BE2C (cell line): ENCODE data around the gene AKR1B1.

Experiments
- DNase-seq: peaks from one replicate; pipeline ENCODE4 v3.0.0-alpha.2; 2020
- H3K27me3 ChIP-seq: fragments of 250-450 bp; sonication (Bioruptor Pico); 2 replicates; pipeline ENCODE4 v1.5.1; 2020; ENCODE audit warnings: mild to moderate bottlenecking
- H3K36me3 ChIP-seq: fragments of 250-450 bp; sonication (Bioruptor Pico); 2 replicates; pipeline ENCODE4 v1.5.1; 2020; ENCODE audit warnings: mild to moderate bottlenecking
- H3K4me1 ChIP-seq: fragments of 250-450 bp; sonication (Bioruptor Pico); 2 replicates; pipeline ENCODE4 v1.5.1; 2020
- H3K4me3 ChIP-seq: 2 replicates; pipeline ENCODE4 v1.5.1; 2011; ENCODE audit warnings: low read depth, low read length
- H3K9me3 ChIP-seq: fragments of 250-450 bp; sonication (Bioruptor Pico); 2 replicates; pipeline ENCODE4 v1.5.1; 2020
- CTCF ChIP-seq: IDR thresholded peaks from 2 replicates; pipeline ENCODE4 v1.5.1; 2012; ENCODE audit warnings: mild to moderate bottlenecking, low read depth, low read length

The AKR1B1 gene

DNA sequence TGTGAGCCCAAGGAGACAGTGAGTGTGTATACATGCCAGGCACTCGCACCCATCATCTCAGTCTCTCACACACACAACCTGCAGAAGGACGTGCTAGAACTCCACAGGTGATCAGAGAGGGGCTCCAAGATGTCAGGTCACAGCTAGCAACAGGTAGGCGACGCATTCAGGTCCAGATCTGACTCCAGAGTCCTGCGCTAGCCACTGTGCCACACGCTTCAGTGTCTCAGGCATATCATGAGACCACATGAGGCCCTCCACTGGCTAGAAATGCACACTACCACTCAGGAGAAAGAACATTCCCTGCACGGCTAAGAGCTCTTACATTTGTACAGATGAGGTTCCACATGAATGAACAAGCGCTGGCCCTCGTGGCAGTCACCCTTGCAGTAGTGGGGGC is 11.5 kb downstream of the AKR1B1 start:
- no peak overlapping the region for H3K4me3 ChIP-seq
- no peaks in the 10 kb centered on the region for H3K4me1 ChIP-seq
- no peak for DNase-seq
- no peaks in the 10 kb centered on the region for H3K9me3 ChIP-seq
- H3K27me3 ChIP-seq, result no peaks in the 10 kb centered on the region
- TF ChIP-seq CTCF, result no peak
- peaks cover 72% of the 10 kb centered on the region for H3K36me3 ChIP-seq

DNA sequence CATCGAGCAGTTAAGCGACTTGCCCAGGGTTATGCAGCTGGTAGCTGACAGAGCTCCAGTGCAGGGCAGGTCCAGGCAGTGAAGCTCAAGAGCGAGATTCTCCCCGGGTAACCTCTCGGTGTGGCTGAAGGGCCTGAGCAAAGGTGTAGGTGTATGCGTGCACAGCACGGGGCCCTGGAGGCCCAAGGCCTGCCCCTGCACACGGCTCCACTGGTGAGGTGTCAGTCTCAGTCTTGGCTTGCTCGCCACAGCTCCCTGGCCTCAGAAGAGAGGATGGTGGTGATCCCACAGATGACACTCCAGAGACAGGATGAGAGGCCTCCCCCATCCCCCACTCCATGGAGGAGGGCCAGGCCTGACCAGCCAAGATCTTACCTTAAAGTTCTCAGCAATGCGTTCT is 12.0 kb downstream of the AKR1B1 start:
- no peaks in the 10 kb centered on the region for H3K4me1 ChIP-seq
- TF ChIP-seq CTCF, result no peak
- H3K27me3 ChIP-seq, result no peaks in the 10 kb centered on the region
- H3K9me3 ChIP-seq, result no peaks in the 10 kb centered on the region
- DNase-seq, result no peak
- H3K36me3 ChIP-seq, result peaks cover 72% of the 10 kb centered on the region
- no peak overlapping the region for H3K4me3 ChIP-seq

DNA sequence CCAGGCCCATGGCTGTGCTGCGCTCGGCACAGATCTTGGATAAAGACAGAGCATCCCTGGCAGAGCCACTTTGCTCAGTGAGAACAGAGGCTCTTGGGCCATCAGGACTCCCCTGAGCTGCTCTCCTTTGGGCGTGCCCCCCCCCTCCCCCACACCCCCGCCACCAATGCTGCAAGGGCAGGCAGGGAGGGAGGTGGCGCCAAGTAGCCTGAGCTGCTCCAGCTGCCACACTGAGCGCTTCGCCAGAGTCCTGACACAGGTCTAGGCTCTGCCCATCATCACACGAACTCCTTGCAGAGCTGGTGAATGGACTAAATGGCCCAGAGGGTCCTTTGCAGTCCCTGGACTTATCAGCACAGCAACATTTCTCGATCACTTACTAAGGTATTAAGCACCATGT is 12.5 kb downstream of the AKR1B1 start:
- Histone ChIP-seq H3K4me3 (no peak overlapping the region), H3K9me3 (no peaks in the 10 kb centered on the region), H3K4me1 (no peaks in the 10 kb centered on the region), H3K27me3 (no peaks in the 10 kb centered on the region), H3K36me3 (peaks cover 69% of the 10 kb centered on the region)
- TF ChIP-seq CTCF, result no peak
- DNase-seq, result no peak

GRCh38 chr7:134444961-134445315 is 14.0 kb downstream of the AKR1B1 start:
- Histone ChIP-seq H3K36me3 (peaks cover 54% of the 10 kb centered on the region), H3K4me1 (no peaks in the 10 kb centered on the region)

GRCh38 chr7:134444198-134444960 is 14.5 kb downstream of the AKR1B1 start:
- peak; percentile 32; the same call in 1 of the 2 replicates for TF ChIP-seq CTCF
- H3K4me3 ChIP-seq, result no peak overlapping the region
- no peaks in the 10 kb centered on the region for H3K27me3 ChIP-seq
- no peaks in the 10 kb centered on the region for H3K4me1 ChIP-seq
- H3K36me3 ChIP-seq, result peaks cover 49% of the 10 kb centered on the region
- peak; percentile 33 for DNase-seq
- no peaks in the 10 kb centered on the region for H3K9me3 ChIP-seq

More at GRCh38 chr7:134444961-134445315, 14.0 kb downstream of the AKR1B1 start:
- Histone ChIP-seq H3K4me3 (no peak overlapping the region), H3K27me3 (no peaks in the 10 kb centered on the region), H3K9me3 (no peaks in the 10 kb centered on the region)
- TF ChIP-seq CTCF, result no peak
- peak; percentile 43 for DNase-seq

GRCh38 chr7:134443396-134444070 is 15.4 kb downstream of the AKR1B1 start:
- H3K9me3 ChIP-seq, result no peaks in the 10 kb centered on the region
- no peak for TF ChIP-seq CTCF
- no peaks in the 10 kb centered on the region for H3K4me1 ChIP-seq
- H3K27me3 ChIP-seq, result no peaks in the 10 kb centered on the region
- peaks cover 43% of the 10 kb centered on the region for H3K36me3 ChIP-seq
- DNase-seq, result no peak
- no peak overlapping the region for H3K4me3 ChIP-seq
